Body of pancreas (tissue), 4 donors: ENCODE data around the gene ULK1. TPM values are rescaled to one million over a fixed set of nuclear protein-coding genes. Genes with fewer than 3 reads are reported as not detected.

ENCODE experiments used
- ATAC-seq: fragments of 150-250 bp; one replicate; pipeline ENCODE4 v1.9.1; 2016
- DNase-seq, 4 donors: peaks; one replicate each; pipeline ENCODE4 v3.0.0-alpha.2; 2019
- H3K27ac ChIP-seq, 4 donors: fragments of 200-600 bp; sonication (generic); 1 replicate in 3 of 4; 2 replicates in 1 of 4; pipeline versions ENCODE4 v1.5.1 to v1.6.1; 2016 to 2019; ENCODE audit warnings: mild to moderate bottlenecking in 1 of 4, mixed read lengths in 1 of 4, moderate library complexity in 1 of 4
- H3K27me3 ChIP-seq, 2 donors: fragments of 200-600 bp; sonication (generic); one replicate each; pipeline ENCODE4 v1.6.0; 2016; ENCODE audit warnings: mild to moderate bottlenecking in 1 of 2
- H3K36me3 ChIP-seq, 2 donors: fragments of 200-600 bp; sonication (generic); replicated peaks in 1 of 2; 2 replicates each; pipeline ENCODE4 v1.5.1; 2016; ENCODE audit warnings: low read depth in 2 of 2; ENCODE audit not compliant: insufficient read depth in 1 of 2
- H3K4me1 ChIP-seq: fragments of 200-600 bp; sonication (generic); one replicate; pipeline ENCODE4 v1.6.0; 2016
- H3K4me3 ChIP-seq, 2 donors: fragments of 200-600 bp; sonication (generic); 1 replicate in 1 of 2; 2 replicates in 1 of 2; pipeline ENCODE4 v1.5.1; 2016 to 2019
- H3K9me3 ChIP-seq, 3 donors: fragments of 200-600 bp; sonication (generic); 1 replicate in 2 of 3; 2 replicates in 1 of 3; pipeline ENCODE4 v1.5.1; 2016
- POLR2A ChIP-seq, 3 donors: fragments of 450-650 bp; IDR thresholded peaks; one replicate each; pipeline ENCODE4 v1.6.1; 2016; ENCODE audit warnings: antibody characterized with exemption in 3 of 3, mild to moderate bottlenecking in 2 of 3
- WGBS, 2 donors: methylation state at CpG; one replicate each; pipeline ENCODE4 v1.1.5; 2017; 5-methylcytosine and 5-hydroxymethylcytosine counted together
- intact Hi-C: fragments of 100-400 bp; cut with DNase I; formaldehyde crosslinking; loops from one replicate; pipeline ENCODE4 v1.15.1; 2023
- small RNA-seq: library from RNA; depleted of rRNA; stranded (forward); fragments of <200 nt; gene quantifications from one replicate; pipeline ENCODE3, GENCODE V24; 2016
- total RNA-seq, 2 donors: library from RNA; depleted of rRNA; stranded (reverse); fragments of >200 nt; gene quantifications; one replicate each; pipeline ENCODE4 v1.1.0, GENCODE V29; 2016
- TF ChIP-seq, protein P1 (sequence below), 7 experiments: fragments of 450-650 bp in 4 of 7; fragments of 200-600 bp in 3 of 7; sonication (generic) in 3 of 7; IDR thresholded peaks; one replicate each; pipeline ENCODE4 v1.5.1; 2016 to 2019; ENCODE audit warnings: antibody characterized with exemption in 7 of 7

ULK1 gene
- total RNA-seq, 2 donors from 2014 or later = 29.1 to 59.3 TPM

GRCh38 chr12:131971226-131971625, 76.8 kb downstream of the ULK1 start:
- intact Hi-C loops = no loop called here
- Histone ChIP-seq H3K9me3 (no peaks in the 10 kb centered on the region), H3K4me3 (no peak overlapping the region), H3K27ac (no peak overlapping the region), H3K36me3 (no peaks in the 10 kb centered on the region), H3K27me3 (no peaks in the 10 kb centered on the region), H3K4me1 (no peaks in the 10 kb centered on the region)
- ATAC-seq = no peak
- TF ChIP-seq, protein P1, sequence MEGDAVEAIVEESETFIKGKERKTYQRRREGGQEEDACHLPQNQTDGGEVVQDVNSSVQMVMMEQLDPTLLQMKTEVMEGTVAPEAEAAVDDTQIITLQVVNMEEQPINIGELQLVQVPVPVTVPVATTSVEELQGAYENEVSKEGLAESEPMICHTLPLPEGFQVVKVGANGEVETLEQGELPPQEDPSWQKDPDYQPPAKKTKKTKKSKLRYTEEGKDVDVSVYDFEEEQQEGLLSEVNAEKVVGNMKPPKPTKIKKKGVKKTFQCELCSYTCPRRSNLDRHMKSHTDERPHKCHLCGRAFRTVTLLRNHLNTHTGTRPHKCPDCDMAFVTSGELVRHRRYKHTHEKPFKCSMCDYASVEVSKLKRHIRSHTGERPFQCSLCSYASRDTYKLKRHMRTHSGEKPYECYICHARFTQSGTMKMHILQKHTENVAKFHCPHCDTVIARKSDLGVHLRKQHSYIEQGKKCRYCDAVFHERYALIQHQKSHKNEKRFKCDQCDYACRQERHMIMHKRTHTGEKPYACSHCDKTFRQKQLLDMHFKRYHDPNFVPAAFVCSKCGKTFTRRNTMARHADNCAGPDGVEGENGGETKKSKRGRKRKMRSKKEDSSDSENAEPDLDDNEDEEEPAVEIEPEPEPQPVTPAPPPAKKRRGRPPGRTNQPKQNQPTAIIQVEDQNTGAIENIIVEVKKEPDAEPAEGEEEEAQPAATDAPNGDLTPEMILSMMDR (IDR thresholded peaks at IDR 0.05) = no peak
- no peak for TF ChIP-seq POLR2A (IDR thresholded peaks at IDR 0.05)
- no peak for DNase-seq
- 38 to 50% methylated on average over 1 of the region's 1 CpG for WGBS, 2 donors

Small RNA genes within 50 kb of the gene (small RNA-seq; reads per million reads assigned to genes)
- gene AC131009.3 = not detected

Other genes with a start within 250 kb of the ULK1 start
- gene SFSWAP, start 183.5 kb upstream of the ULK1 start, total RNA-seq = 10 to 100 TPM; 31.6 to 45.8 TPM
- gene MMP17, start 66.2 kb upstream of the ULK1 start, total RNA-seq = 1 to 10 TPM; 2.6 to 6.7 TPM
- 10 to 100 TPM; 11.2 to 33.6 TPM for gene PUS1, start 34.7 kb downstream of the ULK1 start, total RNA-seq
- 10 to 100 TPM; 20.5 to 22.4 TPM for gene EP400, start 55.3 kb downstream of the ULK1 start, total RNA-seq
- gene DDX51, start 249.7 kb downstream of the ULK1 start, total RNA-seq = 10 to 100 TPM; 16.1 to 27.4 TPM
- gene NOC4L, start 249.8 kb downstream of the ULK1 start, total RNA-seq = 10 to 100 TPM; 10.9 to 18.1 TPM